Lung (tissue), 12 donors: ENCODE data around the gene CHST11. TPM values are rescaled to one million over a fixed set of nuclear protein-coding genes. Genes with fewer than 3 reads are reported as not detected.

Experiments
- ATAC-seq: fragments of 200-7000 bp; cut with Tn5 transposase; one replicate; pipeline ENCODE4 v1.9.1; 2020; ENCODE audit warnings: moderate number of reproducible peaks; ENCODE audit not compliant: insufficient read depth, low FRiP score
- DNase-seq, 3 donors: peaks; one replicate each; pipeline ENCODE4 v3.0.0-alpha.2; 2013 to 2017
- H3K27ac ChIP-seq, 2 donors: one replicate each; pipeline ENCODE4 v1.5.1; 2013; ENCODE audit warnings: mild to moderate bottlenecking in 2 of 2, moderate library complexity in 2 of 2, control low read depth in 1 of 2, inconsistent platforms in 1 of 2, low read depth in 1 of 2, low read length in 1 of 2
- H3K27me3 ChIP-seq, 3 donors: one replicate each; pipeline ENCODE4 v1.5.1; 2013; ENCODE audit warnings: low read length in 2 of 3; ENCODE audit not compliant: control insufficient read depth in 3 of 3, insufficient read depth in 3 of 3
- H3K36me3 ChIP-seq, 4 donors: one replicate each; pipeline ENCODE4 v1.5.1; 2013; ENCODE audit warnings: low read length in 4 of 4, mild to moderate bottlenecking in 1 of 4, moderate library complexity in 1 of 4; ENCODE audit not compliant: control insufficient read depth in 4 of 4, insufficient read depth in 4 of 4
- H3K4me1 ChIP-seq, 5 donors: one replicate each; pipeline ENCODE4 v1.5.1; 2013; ENCODE audit warnings: low read length in 5 of 5, mild to moderate bottlenecking in 2 of 5, moderate library complexity in 1 of 5; ENCODE audit not compliant: control insufficient read depth in 5 of 5, insufficient read depth in 5 of 5
- H3K4me3 ChIP-seq: one replicate; pipeline ENCODE4 v1.5.1; 2013; ENCODE audit warnings: mild to moderate bottlenecking, control low read depth, moderate library complexity
- H3K9ac ChIP-seq, 2 donors: one replicate each; pipeline ENCODE4 v1.5.1; 2013; ENCODE audit warnings: low read length in 2 of 2, control low read depth in 1 of 2; ENCODE audit not compliant: insufficient read depth in 1 of 2
- H3K9me3 ChIP-seq, 4 donors: one replicate each; pipeline ENCODE4 v1.5.1; 2013; ENCODE audit warnings: low read length in 3 of 4, mild to moderate bottlenecking in 1 of 4, moderate library complexity in 1 of 4; ENCODE audit not compliant: control insufficient read depth in 4 of 4, insufficient read depth in 3 of 4
- CTCF ChIP-seq: IDR thresholded peaks from 2 replicates; pipeline ENCODE4 v1.5.1; 2012; ENCODE audit warnings: mild to moderate bottlenecking; ENCODE audit errors: control extremely low read depth, extremely low read depth
- WGBS, 2 donors: extraction: QIAGEN DNeasy Blood & Tissue Kit; methylation state at CpG; one replicate each; pipeline ENCODE4 v1.1.7; 2013; 5-methylcytosine and 5-hydroxymethylcytosine counted together
- polyA plus RNA-seq, 2 donors: library from polyadenylated mRNA; stranded (reverse); fragments of 200-250 nt; gene quantifications; one replicate each; pipeline ENCODE4 v1.2.1, GENCODE V29; 2013
- total RNA-seq, 2 donors: library from RNA; depleted of rRNA in 1 of 2; stranded (reverse); fragments of >200 nt in 1 of 2; gene quantifications; one replicate each; pipeline ENCODE4 v1.2.1, GENCODE V29; 2014 to 2021
- donor health status: control.
- donor health status: control.
- donor health status: Bipolar disorder and iron deficiency.
- donor health status: healthy.
- donor health status: DM: yes; HTN: yes; CAD: no.

Gene CHST11
- total and polyA plus RNA-seq, 4 donors, result 9.0 to 63.2 (median 27.7) TPM

- Histone ChIP-seq H3K27me3 (no peaks in the 10 kb centered on the region), H3K4me1 (peaks cover 0 to 34% (median 21%) of the 10 kb centered on the region in 5 donors), H3K36me3 (no peaks in the 10 kb centered on the region), H3K9ac (no peak overlapping the region), H3K4me3 (no peak overlapping the region), H3K9me3 (no peaks in the 10 kb centered on the region), H3K27ac (no peak overlapping the region)
- 90 to 92% methylated on average over 6 of the region's 6 CpGs for WGBS, 2 donors
- no peak for TF ChIP-seq CTCF
- ATAC-seq, result no peak
- DNase-seq, result peak; percentile 46 to 51 (median 50)
Measured at GRCh38 chr12:104712477-104712876, 255.7 kb downstream of the CHST11 start.

- Histone ChIP-seq H3K4me1 (peaks cover 0 to 34% (median 21%) of the 10 kb centered on the region in 5 donors), H3K9ac (no peak overlapping the region), H3K36me3 (no peaks in the 10 kb centered on the region), H3K9me3 (no peaks in the 10 kb centered on the region), H3K4me3 (no peak overlapping the region), H3K27me3 (no peaks in the 10 kb centered on the region), H3K27ac (no peak overlapping the region)
- no peak for TF ChIP-seq CTCF
- WGBS, 2 donors, result 82 to 88% methylated on average over 5 of the region's 5 CpGs
- DNase-seq (peak in 2 of 3 donors; percentile 30 to 39), ATAC-seq (no peak)
Measured at GRCh38 chr12:104712968-104713367, 256.2 kb downstream of the CHST11 start.

- DNase-seq (no peak), ATAC-seq (no peak)
- no peak for TF ChIP-seq CTCF
- Histone ChIP-seq H3K4me1 (peaks cover 0 to 35% (median 21%) of the 10 kb centered on the region in 5 donors), H3K27ac (no peak overlapping the region), H3K4me3 (no peak overlapping the region), H3K27me3 (no peaks in the 10 kb centered on the region), H3K9ac (no peak overlapping the region), H3K36me3 (no peaks in the 10 kb centered on the region), H3K9me3 (no peaks in the 10 kb centered on the region)
- 74 to 76% methylated on average over 8 of the region's 8 CpGs for WGBS, 2 donors
Measured at GRCh38 chr12:104713444-104713843, 256.7 kb downstream of the CHST11 start.

- Histone ChIP-seq H3K9me3 (no peaks in the 10 kb centered on the region), H3K4me1 (peaks cover 0 to 40% (median 21%) of the 10 kb centered on the region in 5 donors), H3K27ac (no peak overlapping the region), H3K4me3 (no peak overlapping the region), H3K36me3 (no peaks in the 10 kb centered on the region), H3K9ac (no peak overlapping the region), H3K27me3 (no peaks in the 10 kb centered on the region)
- ATAC-seq (no peak), DNase-seq (no peak)
- TF ChIP-seq CTCF, result no peak
- 97 to 98% methylated on average over 6 of the region's 6 CpGs for WGBS, 2 donors
Measured at GRCh38 chr12:104714369-104714768, 257.6 kb downstream of the CHST11 start.
